ENCODE results near the gene WDR64. TPM values are rescaled to one million over a fixed set of nuclear protein-coding genes. Genes with fewer than 3 reads are reported as not detected.

WDR64 gene
- total and polyA plus RNA-seq, 8 donors, result 0.17 to 0.33 (median 0.28) TPM; not detected in 3

DNA sequence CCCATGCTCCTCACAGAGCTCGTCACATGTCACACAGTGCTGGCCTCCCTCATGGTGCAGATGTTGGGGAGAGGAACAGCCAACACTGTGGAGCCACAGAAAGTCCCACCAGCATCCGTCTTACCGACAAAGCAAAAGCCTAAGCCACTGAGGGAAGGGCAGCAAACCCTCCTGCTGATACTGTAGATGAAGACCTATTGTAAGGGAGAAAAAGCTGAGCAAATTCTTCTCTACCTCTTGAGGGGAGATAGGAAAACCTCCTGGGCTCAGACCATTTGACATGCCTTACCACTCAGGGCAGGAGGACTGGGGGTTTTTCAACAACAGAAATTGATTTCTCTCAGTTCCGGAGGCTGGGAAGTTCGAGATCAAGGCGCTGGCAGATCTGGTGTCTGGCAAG, 95.9 kb downstream of the WDR64 start:
- no peak overlapping the region for H3K4me3 ChIP-seq
- peaks cover 0 to 2% of the 10 kb centered on the region in 2 donors for H3K27me3 ChIP-seq
- no peaks in the 10 kb centered on the region for H3K4me1 ChIP-seq
- H3K27ac ChIP-seq, result no peak overlapping the region
- ATAC-seq, result no peak
- intact Hi-C loops (cut with DNase I), result no loop called here
- H3K9me3 ChIP-seq, result no peaks in the 10 kb centered on the region
- TF ChIP-seq, protein P1, sequence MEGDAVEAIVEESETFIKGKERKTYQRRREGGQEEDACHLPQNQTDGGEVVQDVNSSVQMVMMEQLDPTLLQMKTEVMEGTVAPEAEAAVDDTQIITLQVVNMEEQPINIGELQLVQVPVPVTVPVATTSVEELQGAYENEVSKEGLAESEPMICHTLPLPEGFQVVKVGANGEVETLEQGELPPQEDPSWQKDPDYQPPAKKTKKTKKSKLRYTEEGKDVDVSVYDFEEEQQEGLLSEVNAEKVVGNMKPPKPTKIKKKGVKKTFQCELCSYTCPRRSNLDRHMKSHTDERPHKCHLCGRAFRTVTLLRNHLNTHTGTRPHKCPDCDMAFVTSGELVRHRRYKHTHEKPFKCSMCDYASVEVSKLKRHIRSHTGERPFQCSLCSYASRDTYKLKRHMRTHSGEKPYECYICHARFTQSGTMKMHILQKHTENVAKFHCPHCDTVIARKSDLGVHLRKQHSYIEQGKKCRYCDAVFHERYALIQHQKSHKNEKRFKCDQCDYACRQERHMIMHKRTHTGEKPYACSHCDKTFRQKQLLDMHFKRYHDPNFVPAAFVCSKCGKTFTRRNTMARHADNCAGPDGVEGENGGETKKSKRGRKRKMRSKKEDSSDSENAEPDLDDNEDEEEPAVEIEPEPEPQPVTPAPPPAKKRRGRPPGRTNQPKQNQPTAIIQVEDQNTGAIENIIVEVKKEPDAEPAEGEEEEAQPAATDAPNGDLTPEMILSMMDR (IDR thresholded peaks at IDR 0.05), result no peak
- DNase-seq, result no peak
- no peaks in the 10 kb centered on the region for H3K36me3 ChIP-seq

DNA sequence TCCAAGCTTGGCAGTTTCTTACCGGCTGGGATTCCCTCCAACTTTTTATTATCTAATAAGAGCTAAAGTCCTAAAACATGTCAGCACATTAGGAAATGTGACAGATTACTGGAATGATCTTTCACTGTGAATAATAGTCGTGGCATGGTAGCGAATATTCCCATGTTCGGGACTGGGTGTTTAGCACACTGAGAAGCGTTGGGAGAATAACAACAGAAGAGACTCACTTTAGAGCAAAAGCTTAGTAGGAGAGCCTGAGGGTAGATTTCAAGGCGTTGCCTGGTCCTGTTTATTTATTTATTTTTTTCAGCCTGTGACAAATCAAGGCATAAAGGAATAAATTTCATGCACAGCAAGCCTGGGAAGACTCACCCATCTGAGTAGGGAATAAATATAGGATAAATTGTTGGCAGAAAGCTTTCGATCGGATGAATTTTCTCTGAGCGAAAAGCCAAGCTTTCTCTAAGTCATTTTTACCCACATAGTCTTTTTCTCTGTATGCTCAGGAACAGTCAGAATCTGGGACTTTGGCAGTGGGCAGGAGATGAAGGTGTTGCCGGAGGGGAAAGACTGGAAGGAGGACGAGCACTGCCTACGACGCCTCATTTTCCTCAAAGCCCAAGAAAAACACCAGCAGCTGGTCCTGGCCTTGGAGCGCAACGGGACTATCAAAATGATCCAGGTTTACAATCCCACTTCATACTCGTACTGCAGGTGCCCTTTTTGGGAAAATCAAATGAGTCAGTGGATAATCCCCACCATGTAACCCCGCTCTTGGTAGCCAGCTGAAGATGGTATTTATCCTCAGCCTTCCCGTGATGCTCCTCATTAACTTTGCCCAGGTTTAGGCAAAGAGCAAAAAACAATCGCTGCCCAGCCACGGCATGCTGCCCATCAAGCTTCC, 97.2 kb downstream of the WDR64 start:
- no peak overlapping the region for H3K27ac ChIP-seq
- intact Hi-C loops (cut with DNase I), result no loop called here
- no peak overlapping the region for H3K4me3 ChIP-seq

DNA sequence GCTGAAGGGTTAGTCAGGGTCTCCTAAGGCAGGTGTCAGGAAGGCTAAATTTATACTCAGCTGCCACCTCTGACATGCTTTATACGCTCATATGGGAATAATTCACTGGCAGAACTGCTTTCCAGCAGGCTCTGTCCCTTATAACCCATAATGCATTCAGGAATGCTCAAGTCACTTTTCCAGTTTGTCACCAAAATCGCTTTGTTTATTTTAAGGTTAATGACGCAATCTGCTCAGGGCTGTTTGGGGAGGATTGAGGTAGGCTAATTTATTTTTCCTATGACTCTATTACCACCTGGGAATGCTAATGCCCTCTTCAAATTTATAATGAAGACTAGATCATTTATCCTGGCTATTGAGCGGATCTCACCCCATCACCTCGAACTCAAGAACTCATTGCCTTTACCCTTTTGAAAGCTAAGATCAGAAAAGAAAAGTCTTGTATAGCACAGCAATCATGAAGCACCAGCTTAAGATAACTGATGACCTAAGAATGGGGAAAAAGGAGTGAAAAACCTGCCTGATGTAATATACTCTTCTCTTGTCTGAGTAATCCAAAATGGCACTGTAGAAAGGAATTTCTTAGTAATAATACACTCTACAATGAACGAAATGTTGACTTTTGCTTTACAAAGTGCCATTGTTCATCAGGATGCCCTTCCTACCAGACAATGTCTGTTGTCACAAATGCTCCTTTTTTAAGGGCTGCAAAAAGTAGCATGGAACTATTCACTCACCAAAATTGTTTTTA, 98.0 kb downstream of the WDR64 start:
- H3K4me3 ChIP-seq, result no peak overlapping the region
- TF ChIP-seq, protein P1 (IDR thresholded peaks at IDR 0.05), result no peak
- H3K9me3 ChIP-seq, result no peaks in the 10 kb centered on the region
- ATAC-seq (peak; percentile 18), DNase-seq (peak in 1 of 4 donors; percentile 24)
- H3K4me1 ChIP-seq, result no peaks in the 10 kb centered on the region
- H3K36me3 ChIP-seq, result no peaks in the 10 kb centered on the region
- H3K27me3 ChIP-seq, result peaks cover 0 to 2% of the 10 kb centered on the region in 2 donors
- no peak overlapping the region for H3K27ac ChIP-seq
- intact Hi-C loops (cut with DNase I), result no loop called here

More for the DNA sequence above, 97.2 kb downstream of the WDR64 start:
- DNase-seq (no peak), ATAC-seq (no peak)
- Histone ChIP-seq H3K27me3 (peaks cover 0 to 2% of the 10 kb centered on the region in 2 donors), H3K9me3 (no peaks in the 10 kb centered on the region), H3K4me1 (no peaks in the 10 kb centered on the region), H3K36me3 (no peaks in the 10 kb centered on the region)
- TF ChIP-seq, protein P1 (IDR thresholded peaks at IDR 0.05), result no peak

DNA sequence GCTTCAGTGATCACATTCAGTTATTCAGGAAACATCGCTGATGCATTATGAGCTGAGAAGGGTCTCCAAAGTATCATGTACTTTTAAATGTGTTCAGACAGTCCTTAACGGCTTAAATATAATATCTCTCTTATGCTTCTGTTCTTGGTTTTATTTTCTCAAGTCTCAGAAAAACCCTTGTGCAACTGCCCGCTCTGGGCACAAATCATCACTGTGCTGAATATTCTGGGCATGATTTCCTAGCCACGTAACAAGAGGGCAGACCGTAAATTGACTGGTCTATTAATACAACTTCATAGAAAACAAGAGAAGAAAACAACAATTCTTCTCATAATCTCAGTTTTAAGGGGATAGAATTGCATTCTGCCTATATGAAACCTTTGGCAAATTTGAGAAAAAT, 99.4 kb downstream of the WDR64 start:
- ATAC-seq (no peak), DNase-seq (no peak)
- H3K36me3 ChIP-seq, result no peaks in the 10 kb centered on the region
- H3K27ac ChIP-seq, result no peak overlapping the region
- H3K27me3 ChIP-seq, result peaks cover 0 to 2% of the 10 kb centered on the region in 2 donors
- TF ChIP-seq, protein P1 (IDR thresholded peaks at IDR 0.05), result no peak
- H3K4me3 ChIP-seq, result no peak overlapping the region
- intact Hi-C loops (cut with DNase I), result no loop called here
- no peaks in the 10 kb centered on the region for H3K4me1 ChIP-seq
- H3K9me3 ChIP-seq, result no peaks in the 10 kb centered on the region
